CD4-positive, alpha-beta T cell treated with Interleukin-10 for 1 hour (primary cell): ENCODE data around the gene PGAP6.

Experiments
- DNase-seq: peaks from one replicate; pipeline ENCODE4 v3.0.0-alpha.2; 2020

The PGAP6 gene

DNA sequence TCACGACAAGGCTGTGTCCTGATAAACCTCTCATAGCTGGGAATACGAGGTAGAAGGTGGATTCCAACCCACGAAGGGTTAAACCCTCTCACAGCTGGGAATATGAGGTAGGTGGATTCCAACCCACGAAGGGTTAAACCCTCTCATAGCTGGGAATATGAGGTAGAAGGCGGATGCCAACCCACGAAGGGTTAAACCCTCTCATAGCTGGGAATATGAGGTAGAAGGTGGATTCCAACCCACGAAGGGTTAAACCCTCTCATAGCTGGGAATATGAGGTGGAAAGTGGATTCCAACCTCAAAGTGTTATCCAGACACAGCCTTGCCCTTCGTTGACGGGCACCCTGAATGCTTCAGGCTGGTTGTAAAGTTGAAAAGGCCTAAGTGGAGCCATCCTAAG, 60.2 kb downstream of the PGAP6 start:
- no peak for DNase-seq
